Measurements from ENCODE around the gene CCT2.

The CCT2 gene

DNA sequence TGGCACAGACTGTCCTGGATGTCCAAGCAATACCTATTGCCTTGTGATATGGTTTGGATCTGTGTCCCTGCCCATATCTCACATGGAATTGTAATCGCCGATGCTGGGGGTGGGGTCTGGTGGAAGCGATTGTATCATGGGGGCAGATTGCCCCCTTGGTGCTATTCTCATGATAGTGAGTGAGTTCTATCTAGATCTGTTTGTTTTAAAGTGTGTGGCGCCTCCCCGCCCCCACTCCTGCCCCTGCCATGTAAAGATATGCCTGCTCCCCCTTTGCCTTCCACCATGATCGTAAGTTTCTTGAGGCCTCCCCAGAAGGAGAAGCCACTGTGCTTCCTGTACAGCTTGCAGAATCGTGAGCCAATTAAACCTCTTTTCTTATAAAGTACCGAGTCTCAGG, 42.2 kb downstream of the CCT2 start:
- H3K4me3 ChIP-seq (ENCODE audit: low read length) = no peak overlapping the region
- H3K27me3 ChIP-seq (ENCODE audit: insufficient read depth, low read length) = no peaks in the 10 kb centered on the region
- no peaks in the 10 kb centered on the region for H3K4me1 ChIP-seq (ENCODE audit: insufficient read depth, low read length)
- no peaks in the 10 kb centered on the region for H3K9me3 ChIP-seq (ENCODE audit: low read length)
- no peak overlapping the region for H2AFZ ChIP-seq (ENCODE audit: low read depth, low read length)
- H3K36me3 ChIP-seq (ENCODE audit: insufficient read depth, low read length) = no peaks in the 10 kb centered on the region

DNA sequence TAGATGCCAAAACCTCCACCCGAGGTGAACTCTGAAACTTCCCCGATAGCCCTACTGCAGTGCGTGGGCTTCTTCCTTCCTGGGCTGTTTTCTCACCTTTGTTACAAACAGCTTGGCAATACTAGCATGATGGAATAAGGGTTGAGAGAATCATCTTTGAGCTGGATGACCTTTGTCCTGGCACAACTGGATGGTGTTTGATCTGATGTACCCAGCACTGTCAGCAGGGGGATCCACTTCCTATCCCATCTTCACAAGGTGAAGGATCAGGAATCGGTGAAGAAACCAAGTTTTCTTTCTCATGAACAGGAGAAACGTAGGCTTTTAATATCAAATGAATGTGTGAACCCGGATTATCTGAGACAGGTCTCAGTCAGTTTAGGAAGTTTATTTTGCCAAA, 44.9 kb downstream of the CCT2 start:
- H3K4me1 ChIP-seq (ENCODE audit: insufficient read depth, low read length) = no peaks in the 10 kb centered on the region
- no peaks in the 10 kb centered on the region for H3K9me3 ChIP-seq (ENCODE audit: low read length)
- H3K4me3 ChIP-seq (ENCODE audit: low read length) = no peak overlapping the region
- H2AFZ ChIP-seq (ENCODE audit: low read depth, low read length) = no peak overlapping the region
- H3K36me3 ChIP-seq (ENCODE audit: insufficient read depth, low read length) = no peaks in the 10 kb centered on the region
- H3K27me3 ChIP-seq (ENCODE audit: insufficient read depth, low read length) = no peaks in the 10 kb centered on the region

DNA sequence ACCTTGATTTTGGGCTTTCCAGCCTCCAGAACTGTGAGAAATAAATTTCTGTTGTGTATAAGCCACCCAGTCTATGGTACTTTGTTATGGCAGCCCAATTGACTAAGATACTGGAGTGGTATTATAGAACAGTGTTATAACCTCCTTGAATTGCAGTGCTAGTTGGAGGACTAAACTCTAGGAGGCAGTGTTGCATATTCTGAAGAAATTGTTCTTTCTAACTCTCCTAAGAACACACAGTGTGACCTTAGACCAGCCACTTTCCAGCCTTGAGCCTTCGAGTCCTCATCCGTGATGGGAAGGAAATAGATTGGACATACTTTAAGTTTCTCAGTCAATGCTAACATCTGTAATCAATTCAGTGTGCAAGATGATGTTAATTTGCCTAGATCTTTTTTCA, 47.8 kb downstream of the CCT2 start:
- no peak overlapping the region for H3K4me3 ChIP-seq (ENCODE audit: low read length)
- H3K4me1 ChIP-seq (ENCODE audit: insufficient read depth, low read length) = no peaks in the 10 kb centered on the region
- no peak overlapping the region for H2AFZ ChIP-seq (ENCODE audit: low read depth, low read length)
- no peaks in the 10 kb centered on the region for H3K36me3 ChIP-seq (ENCODE audit: insufficient read depth, low read length)
- H3K27me3 ChIP-seq (ENCODE audit: insufficient read depth, low read length) = peaks cover 3% of the 10 kb centered on the region
- no peaks in the 10 kb centered on the region for H3K9me3 ChIP-seq (ENCODE audit: low read length)

DNA sequence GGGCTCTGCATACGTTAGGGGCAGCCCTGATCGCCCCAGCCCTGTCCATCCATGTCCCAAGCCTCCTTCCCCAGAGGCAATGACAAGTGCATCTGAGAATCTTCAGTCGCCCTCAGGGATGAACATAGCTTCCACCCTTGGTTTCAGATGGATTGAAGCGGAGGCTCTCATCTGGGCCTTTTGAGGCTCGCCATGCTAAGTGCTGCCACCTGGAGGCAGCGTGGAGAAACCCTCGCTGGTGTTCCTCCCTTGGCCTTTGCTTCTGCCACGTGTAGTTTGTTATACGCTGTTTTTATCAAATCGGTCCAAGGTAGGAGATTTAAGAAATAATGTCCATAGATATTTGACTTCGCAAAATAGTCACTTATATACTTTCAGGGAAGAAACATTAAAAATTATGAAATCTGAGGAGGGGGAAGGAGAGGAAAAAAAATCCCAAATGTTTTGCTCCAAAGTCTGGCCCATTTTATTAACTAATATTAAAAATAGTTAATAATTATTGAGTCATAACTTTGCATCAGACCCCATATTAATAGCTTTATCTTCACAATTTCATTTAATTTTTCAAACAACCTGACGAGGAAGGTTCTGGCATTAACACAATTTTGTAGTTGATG, 54.2 kb downstream of the CCT2 start:
- Histone ChIP-seq H3K4me3 (ENCODE audit: low read length) (no peak overlapping the region), H3K36me3 (ENCODE audit: insufficient read depth, low read length) (no peaks in the 10 kb centered on the region), H3K9me3 (ENCODE audit: low read length) (no peaks in the 10 kb centered on the region), H3K4me1 (ENCODE audit: insufficient read depth, low read length) (no peaks in the 10 kb centered on the region), H3K27me3 (ENCODE audit: insufficient read depth, low read length) (peaks cover 3% of the 10 kb centered on the region), H2AFZ (ENCODE audit: low read depth, low read length) (no peak overlapping the region)

DNA sequence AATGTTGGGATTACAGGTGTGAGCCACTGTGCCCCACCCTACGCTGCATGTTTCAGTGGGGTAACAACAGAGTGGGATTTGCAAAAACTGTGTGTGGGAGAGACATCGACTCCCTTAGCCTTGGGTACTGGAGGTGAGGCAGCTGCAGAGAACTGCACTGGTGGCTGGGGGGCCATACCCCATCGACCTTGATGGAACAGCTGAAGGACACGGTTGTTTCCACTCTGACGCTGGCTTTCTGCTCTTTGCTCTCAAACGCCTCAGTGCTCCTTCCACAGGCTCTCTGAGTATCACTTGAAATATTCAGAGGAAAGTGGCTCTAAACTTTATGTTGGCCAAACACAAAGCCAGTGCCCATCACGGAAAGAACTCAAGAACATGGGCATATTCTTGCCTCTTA, 56.3 kb downstream of the CCT2 start:
- Histone ChIP-seq H3K27me3 (ENCODE audit: insufficient read depth, low read length) (peaks cover 3% of the 10 kb centered on the region), H3K36me3 (ENCODE audit: insufficient read depth, low read length) (no peaks in the 10 kb centered on the region), H3K4me1 (ENCODE audit: insufficient read depth, low read length) (no peaks in the 10 kb centered on the region), H3K9me3 (ENCODE audit: low read length) (no peaks in the 10 kb centered on the region), H3K4me3 (ENCODE audit: low read length) (no peak overlapping the region), H2AFZ (ENCODE audit: low read depth, low read length) (no peak overlapping the region)

DNA sequence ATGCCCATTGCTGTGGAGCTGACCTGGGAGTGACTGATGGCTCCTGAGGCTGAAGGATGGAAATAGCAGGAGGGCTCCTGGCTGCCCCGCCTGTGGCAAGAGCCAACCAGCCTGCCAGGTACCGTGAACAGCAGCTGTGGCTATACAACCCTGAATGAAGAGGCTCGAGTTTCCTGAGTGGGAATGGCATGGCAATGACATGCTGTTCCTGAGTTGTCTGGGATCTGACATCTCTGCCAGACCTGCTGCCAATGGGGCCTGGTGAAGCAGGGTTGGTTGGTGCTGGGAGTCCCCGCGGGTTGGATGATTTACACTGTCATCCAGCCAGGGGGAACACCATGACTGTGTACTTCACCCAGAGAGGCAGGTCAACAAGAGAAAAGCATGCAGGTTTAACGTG, 57.3 kb downstream of the CCT2 start:
- H2AFZ ChIP-seq (ENCODE audit: low read depth, low read length) = no peak overlapping the region
- H3K9me3 ChIP-seq (ENCODE audit: low read length) = no peaks in the 10 kb centered on the region
- no peaks in the 10 kb centered on the region for H3K36me3 ChIP-seq (ENCODE audit: insufficient read depth, low read length)
- H3K27me3 ChIP-seq (ENCODE audit: insufficient read depth, low read length) = peaks cover 5% of the 10 kb centered on the region
- no peaks in the 10 kb centered on the region for H3K4me1 ChIP-seq (ENCODE audit: insufficient read depth, low read length)
- no peak overlapping the region for H3K4me3 ChIP-seq (ENCODE audit: low read length)

DNA sequence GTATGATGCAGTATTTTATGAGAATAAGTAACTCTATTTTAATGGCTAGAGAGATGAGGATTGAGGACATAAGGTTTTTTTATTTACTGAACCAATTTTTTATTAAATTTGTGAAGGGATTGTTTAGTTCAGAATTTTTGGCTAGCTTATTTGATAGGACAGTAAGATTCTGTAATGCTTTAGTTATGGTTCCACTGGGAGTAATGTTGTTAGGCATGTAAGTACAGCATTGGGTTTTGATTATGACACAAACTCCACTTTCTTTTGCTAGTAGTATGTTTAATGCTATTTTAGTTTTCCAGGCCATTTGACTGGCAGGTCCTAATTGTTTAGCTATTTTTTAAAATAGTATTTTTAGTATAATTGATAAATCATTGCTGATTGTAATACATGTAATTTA, 59.3 kb downstream of the CCT2 start:
- Histone ChIP-seq H3K36me3 (ENCODE audit: insufficient read depth, low read length) (no peaks in the 10 kb centered on the region), H3K4me1 (ENCODE audit: insufficient read depth, low read length) (no peaks in the 10 kb centered on the region), H3K4me3 (ENCODE audit: low read length) (no peak overlapping the region), H2AFZ (ENCODE audit: low read depth, low read length) (no peak overlapping the region), H3K9me3 (ENCODE audit: low read length) (no peaks in the 10 kb centered on the region), H3K27me3 (ENCODE audit: insufficient read depth, low read length) (peaks cover 4% of the 10 kb centered on the region)

DNA sequence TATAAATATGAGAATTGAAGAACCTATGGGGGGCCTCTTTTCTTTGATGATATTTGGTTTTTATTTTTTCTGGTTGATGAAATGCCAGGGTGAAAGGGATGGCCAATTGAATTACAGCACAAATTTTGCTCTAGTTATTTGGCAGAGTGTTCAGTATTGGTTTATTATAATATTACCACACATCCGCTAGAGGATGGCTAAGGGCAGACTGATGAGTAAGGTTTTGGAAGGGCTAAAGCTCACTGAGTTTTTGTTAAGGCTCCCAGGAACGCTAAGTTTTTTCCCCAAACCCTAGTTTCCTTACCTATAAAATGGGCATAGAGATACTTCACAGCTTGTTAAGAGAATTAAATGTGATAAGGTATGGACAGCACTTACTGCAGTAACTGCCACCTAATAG, 59.8 kb downstream of the CCT2 start:
- H3K4me3 ChIP-seq (ENCODE audit: low read length) = no peak overlapping the region
- no peaks in the 10 kb centered on the region for H3K9me3 ChIP-seq (ENCODE audit: low read length)
- H3K36me3 ChIP-seq (ENCODE audit: insufficient read depth, low read length) = no peaks in the 10 kb centered on the region

DNA sequence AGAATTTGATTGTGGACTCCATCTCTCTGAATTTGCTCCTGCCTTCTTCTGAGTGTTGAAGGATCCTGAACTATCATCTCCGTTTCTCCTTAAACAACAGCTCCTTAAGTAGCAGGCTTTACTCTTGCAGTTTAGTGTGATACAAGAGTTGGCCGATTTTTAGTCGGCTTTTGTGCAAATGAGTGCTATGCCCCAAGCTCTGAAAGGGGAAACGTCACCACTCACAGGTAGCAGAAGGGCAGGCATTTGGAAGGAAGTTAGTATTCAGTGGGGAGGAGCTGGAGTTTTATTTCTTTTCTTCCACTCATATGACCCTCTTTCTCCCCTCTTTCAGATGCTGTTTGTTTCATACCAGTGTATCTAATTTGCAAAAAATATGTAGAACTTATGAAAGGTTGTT, 61.9 kb downstream of the CCT2 start:
- H3K27me3 ChIP-seq (ENCODE audit: insufficient read depth, low read length) = peaks cover 4% of the 10 kb centered on the region
- H3K4me3 ChIP-seq (ENCODE audit: low read length) = no peak overlapping the region
- H2AFZ ChIP-seq (ENCODE audit: low read depth, low read length) = no peak overlapping the region
- H3K9me3 ChIP-seq (ENCODE audit: low read length) = no peaks in the 10 kb centered on the region
- H3K36me3 ChIP-seq (ENCODE audit: insufficient read depth, low read length) = no peaks in the 10 kb centered on the region
- H3K4me1 ChIP-seq (ENCODE audit: insufficient read depth, low read length) = peaks cover 3% of the 10 kb centered on the region

More for the DNA sequence above, 59.8 kb downstream of the CCT2 start:
- H3K4me1 ChIP-seq (ENCODE audit: insufficient read depth, low read length) = no peaks in the 10 kb centered on the region
- H3K27me3 ChIP-seq (ENCODE audit: insufficient read depth, low read length) = peaks cover 4% of the 10 kb centered on the region
- no peak overlapping the region for H2AFZ ChIP-seq (ENCODE audit: low read depth, low read length)

DNA sequence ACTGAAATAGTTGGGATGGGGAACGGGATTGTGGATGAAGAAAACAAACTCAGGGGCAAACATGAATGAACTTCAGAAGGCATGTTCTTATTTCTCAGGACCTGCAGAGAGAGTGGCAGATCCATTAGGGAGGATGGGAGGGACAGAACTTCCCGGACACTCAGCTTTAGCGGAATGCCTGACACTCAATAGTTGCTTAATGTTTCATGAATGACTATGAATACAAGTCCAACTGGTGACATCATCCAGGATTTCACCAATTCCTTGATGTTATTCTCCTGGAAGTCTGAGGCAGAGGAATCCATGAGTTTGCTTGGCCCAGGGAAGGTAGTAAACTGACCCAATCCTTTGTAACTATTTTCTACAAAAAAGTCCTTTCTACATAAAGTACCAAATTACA, 63.2 kb downstream of the CCT2 start:
- Histone ChIP-seq H3K27me3 (ENCODE audit: insufficient read depth, low read length) (peaks cover 4% of the 10 kb centered on the region), H2AFZ (ENCODE audit: low read depth, low read length) (no peak overlapping the region), H3K4me3 (ENCODE audit: low read length) (no peak overlapping the region), H3K36me3 (ENCODE audit: insufficient read depth, low read length) (no peaks in the 10 kb centered on the region), H3K4me1 (ENCODE audit: insufficient read depth, low read length) (peaks cover 3% of the 10 kb centered on the region), H3K9me3 (ENCODE audit: low read length) (no peaks in the 10 kb centered on the region)

DNA sequence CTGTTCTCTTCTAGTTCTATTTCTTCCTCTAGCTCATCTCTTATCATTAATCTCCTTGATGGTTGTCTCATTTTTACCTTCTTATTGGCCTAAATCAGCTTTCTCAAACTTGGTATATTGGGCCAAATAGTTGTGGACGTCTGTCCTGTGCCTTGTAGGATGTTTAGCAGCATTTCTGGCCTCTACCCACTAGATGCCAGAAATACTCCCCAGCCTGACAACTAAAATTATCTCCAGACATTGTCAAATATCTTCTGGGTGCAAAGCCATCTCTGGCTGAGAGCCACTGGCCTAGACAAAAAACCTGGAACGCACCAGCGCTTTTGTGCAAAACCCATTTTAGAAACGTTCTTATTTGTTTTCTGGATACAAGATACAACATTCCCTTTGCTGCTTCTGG, 64.3 kb downstream of the CCT2 start:
- Histone ChIP-seq H3K36me3 (ENCODE audit: insufficient read depth, low read length) (no peaks in the 10 kb centered on the region), H3K4me1 (ENCODE audit: insufficient read depth, low read length) (peaks cover 3% of the 10 kb centered on the region), H3K4me3 (ENCODE audit: low read length) (no peak overlapping the region), H3K9me3 (ENCODE audit: low read length) (no peaks in the 10 kb centered on the region), H3K27me3 (ENCODE audit: insufficient read depth, low read length) (peaks cover 4% of the 10 kb centered on the region), H2AFZ (ENCODE audit: low read depth, low read length) (no peak overlapping the region)
